ENCODE measurements around the gene RSPH9.

The RSPH9 gene

DNA sequence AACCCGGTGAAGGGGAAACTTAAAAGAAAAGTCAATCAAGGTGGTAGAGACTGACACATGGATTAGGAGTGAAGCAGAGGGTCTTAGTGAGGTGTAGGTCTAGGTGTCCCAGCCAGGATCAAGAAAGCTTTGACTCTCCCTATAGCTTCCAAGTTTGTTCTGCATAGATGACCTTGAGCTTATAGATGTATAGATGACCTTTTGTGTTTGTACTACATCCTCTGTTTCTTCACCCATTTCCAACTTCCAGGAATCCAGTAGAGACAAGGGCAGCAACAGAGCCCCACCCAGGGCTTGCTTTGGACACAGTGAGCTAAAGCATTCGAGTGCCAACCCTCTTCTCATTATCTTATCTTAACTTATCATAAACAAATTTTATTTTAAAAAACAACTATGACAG is 44.6 kb downstream of the RSPH9 start:
- Histone ChIP-seq H3K4me3 (ENCODE audit: low read length) (no peak overlapping the region), H3K4ac (ENCODE audit: low read depth, low read length) (no peak overlapping the region), H3K27me3 (ENCODE audit: insufficient read depth, low read length, poor library complexity) (no peaks in the 10 kb centered on the region), H4K5ac (ENCODE audit: low read length) (no peak overlapping the region), H3K9ac (ENCODE audit: low read length) (no peak overlapping the region), H3K27ac (ENCODE audit: low read depth, low read length) (no peak overlapping the region), H3K56ac (ENCODE audit: low read length) (no peak overlapping the region), H3K4me1 (ENCODE audit: control insufficient read depth, low read depth, low read length) (peaks cover 9% of the 10 kb centered on the region), H3K79me2 (ENCODE audit: control insufficient read depth, insufficient read depth, low read length) (peaks cover 26% of the 10 kb centered on the region), H3K18ac (ENCODE audit: low read length) (no peak overlapping the region), H3K23ac (ENCODE audit: low read length) (no peak overlapping the region), H3K36me3 (ENCODE audit: control insufficient read depth, insufficient read depth, low read length) (no peaks in the 10 kb centered on the region), H2BK120ac (ENCODE audit: low read depth, low read length) (no peak overlapping the region), H2AK5ac (ENCODE audit: low read length) (no peak overlapping the region), H2BK15ac (replicated peaks; ENCODE audit: low read depth) (no peak overlapping the region), H3K79me1 (ENCODE audit: low read length) (peaks cover 13% of the 10 kb centered on the region), H2BK5ac (ENCODE audit: low read length) (no peak overlapping the region), H4K8ac (ENCODE audit: low read depth, low read length) (no peak overlapping the region), H3K4me2 (ENCODE audit: low read length) (no peak overlapping the region)
- no peak for DNase-seq
- no CpG with 5 or more reads among the region's 2 CpGs for WGBS (ENCODE audit: extremely low coverage, insufficient coverage, low lambda C conversion rate)

DNA sequence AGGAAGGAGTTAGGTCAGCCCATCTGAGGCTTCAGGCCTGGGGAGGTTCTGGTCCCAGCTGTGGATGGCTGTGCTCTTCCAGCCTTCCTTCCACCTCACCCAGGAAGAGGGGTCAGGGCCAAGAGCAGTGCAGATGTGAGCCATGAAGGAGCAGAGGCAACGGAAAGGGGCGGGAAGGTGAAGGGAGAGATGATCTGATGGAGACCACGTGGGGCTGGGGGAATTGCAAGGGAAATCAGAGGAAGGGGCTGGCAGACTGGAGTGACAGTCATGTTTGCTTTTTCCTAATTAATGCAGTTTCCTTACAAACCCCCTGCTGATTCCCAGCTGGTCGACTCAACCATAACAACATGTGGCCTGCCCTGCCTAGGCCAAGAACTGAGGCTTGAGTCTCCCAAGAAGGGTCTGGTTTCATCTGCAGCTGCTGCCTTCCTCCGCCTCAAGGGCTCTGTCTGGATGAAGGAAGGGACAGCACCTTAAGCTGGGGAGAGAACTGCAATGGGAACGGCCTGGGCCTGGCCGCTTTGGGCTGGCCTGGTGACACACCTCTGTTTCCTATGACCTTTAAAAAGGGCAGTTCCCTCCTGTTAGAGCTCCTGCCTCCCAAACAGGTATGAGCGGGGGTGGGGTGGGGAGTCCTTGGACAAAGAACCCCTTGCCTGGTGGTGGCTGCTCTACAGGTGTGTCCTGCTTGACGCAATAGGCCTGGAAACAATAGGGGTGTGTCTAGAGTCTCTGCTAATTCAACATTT is 50.6 kb downstream of the RSPH9 start:
- Histone ChIP-seq H2BK15ac (replicated peaks; ENCODE audit: low read depth) (no peak overlapping the region), H3K27me3 (ENCODE audit: insufficient read depth, low read length, poor library complexity) (no peaks in the 10 kb centered on the region), H2BK120ac (ENCODE audit: low read depth, low read length) (no peak overlapping the region), H3K56ac (ENCODE audit: low read length) (peak overlapping the region; percentile 81), H3K9ac (ENCODE audit: low read length) (peak overlapping the region; percentile 14), H3K4ac (ENCODE audit: low read depth, low read length) (no peak overlapping the region), H3K18ac (ENCODE audit: low read length) (no peak overlapping the region), H3K36me3 (ENCODE audit: control insufficient read depth, insufficient read depth, low read length) (no peaks in the 10 kb centered on the region), H3K79me1 (ENCODE audit: low read length) (no peaks in the 10 kb centered on the region), H2AK5ac (ENCODE audit: low read length) (no peak overlapping the region), H3K27ac (ENCODE audit: low read depth, low read length) (no peak overlapping the region), H3K4me3 (ENCODE audit: low read length) (no peak overlapping the region), H3K4me2 (ENCODE audit: low read length) (no peak overlapping the region), H3K4me1 (ENCODE audit: control insufficient read depth, low read depth, low read length) (peaks cover 20% of the 10 kb centered on the region), H4K8ac (ENCODE audit: low read depth, low read length) (no peak overlapping the region), H4K5ac (ENCODE audit: low read length) (peak overlapping the region; percentile 64), H3K79me2 (ENCODE audit: control insufficient read depth, insufficient read depth, low read length) (no peaks in the 10 kb centered on the region), H3K23ac (ENCODE audit: low read length) (no peak overlapping the region), H2BK5ac (ENCODE audit: low read length) (no peak overlapping the region)
- DNase-seq = peak; percentile 50
- WGBS (ENCODE audit: extremely low coverage, insufficient coverage, low lambda C conversion rate) = no CpG with 5 or more reads among the region's 9 CpGs

DNA sequence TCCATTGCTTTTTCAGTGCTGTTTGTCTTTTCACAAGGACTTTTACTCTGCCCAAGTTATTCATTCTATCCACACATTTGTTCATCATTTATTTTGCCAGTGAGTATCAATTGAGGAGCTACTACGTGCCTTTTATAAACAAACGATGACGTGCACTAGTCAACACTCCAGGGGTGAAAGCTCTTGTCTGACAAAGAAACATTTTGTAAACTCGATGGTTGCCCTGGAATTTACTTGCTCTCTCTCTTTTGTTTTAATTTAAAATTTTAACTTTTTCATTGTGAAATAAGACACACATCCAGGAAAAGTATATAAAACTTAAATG is 51.1 kb downstream of the RSPH9 start:
- H3K23ac ChIP-seq (ENCODE audit: low read length) = no peak overlapping the region
- H4K8ac ChIP-seq (ENCODE audit: low read depth, low read length) = no peak overlapping the region
- H3K4ac ChIP-seq (ENCODE audit: low read depth, low read length) = no peak overlapping the region
- no peak overlapping the region for H2BK120ac ChIP-seq (ENCODE audit: low read depth, low read length)
- no peak overlapping the region for H2BK5ac ChIP-seq (ENCODE audit: low read length)
- H3K4me2 ChIP-seq (ENCODE audit: low read length) = no peak overlapping the region
- no peak overlapping the region for H3K9ac ChIP-seq (ENCODE audit: low read length)
- no peak overlapping the region for H2BK15ac ChIP-seq (replicated peaks; ENCODE audit: low read depth)
- H3K27ac ChIP-seq (ENCODE audit: low read depth, low read length) = no peak overlapping the region
- H3K4me1 ChIP-seq (ENCODE audit: control insufficient read depth, low read depth, low read length) = peaks cover 20% of the 10 kb centered on the region
- no peaks in the 10 kb centered on the region for H3K27me3 ChIP-seq (ENCODE audit: insufficient read depth, low read length, poor library complexity)
- H2AK5ac ChIP-seq (ENCODE audit: low read length) = no peak overlapping the region
- DNase-seq = no peak
- H4K5ac ChIP-seq (ENCODE audit: low read length) = no peak overlapping the region
- no peak overlapping the region for H3K18ac ChIP-seq (ENCODE audit: low read length)
- no CpG with 5 or more reads among the region's 4 CpGs for WGBS (ENCODE audit: extremely low coverage, insufficient coverage, low lambda C conversion rate)
- no peaks in the 10 kb centered on the region for H3K79me2 ChIP-seq (ENCODE audit: control insufficient read depth, insufficient read depth, low read length)
- no peak overlapping the region for H3K4me3 ChIP-seq (ENCODE audit: low read length)
- H3K36me3 ChIP-seq (ENCODE audit: control insufficient read depth, insufficient read depth, low read length) = no peaks in the 10 kb centered on the region
- no peaks in the 10 kb centered on the region for H3K79me1 ChIP-seq (ENCODE audit: low read length)
- no peak overlapping the region for H3K56ac ChIP-seq (ENCODE audit: low read length)

DNA sequence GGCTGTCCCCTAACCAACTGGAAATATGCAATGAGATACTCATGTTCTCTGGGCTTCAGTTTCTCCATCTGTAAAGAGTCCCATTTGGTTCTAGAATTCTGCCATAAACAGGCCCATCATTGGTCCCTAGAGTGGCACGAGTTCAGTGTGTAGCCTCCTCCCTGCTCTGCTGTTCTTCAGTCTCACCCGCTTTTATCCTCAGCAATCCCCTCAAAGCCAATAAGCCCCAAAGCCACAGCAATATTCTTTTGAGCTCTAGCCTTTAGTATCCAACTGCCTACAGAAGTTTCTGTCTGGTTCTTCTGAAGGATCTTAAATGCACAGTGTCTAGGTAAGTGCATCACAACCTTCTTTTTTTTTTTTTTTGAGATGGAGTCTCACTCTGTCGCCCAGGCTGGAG is 52.6 kb downstream of the RSPH9 start:
- Histone ChIP-seq H3K36me3 (ENCODE audit: control insufficient read depth, insufficient read depth, low read length) (no peaks in the 10 kb centered on the region), H3K9ac (ENCODE audit: low read length) (no peak overlapping the region), H3K4ac (ENCODE audit: low read depth, low read length) (no peak overlapping the region), H2BK120ac (ENCODE audit: low read depth, low read length) (no peak overlapping the region), H4K5ac (ENCODE audit: low read length) (no peak overlapping the region), H3K79me2 (ENCODE audit: control insufficient read depth, insufficient read depth, low read length) (no peaks in the 10 kb centered on the region), H2BK5ac (ENCODE audit: low read length) (no peak overlapping the region), H3K27ac (ENCODE audit: low read depth, low read length) (no peak overlapping the region), H4K8ac (ENCODE audit: low read depth, low read length) (no peak overlapping the region), H3K23ac (ENCODE audit: low read length) (no peak overlapping the region), H3K4me3 (ENCODE audit: low read length) (no peak overlapping the region), H3K56ac (ENCODE audit: low read length) (no peak overlapping the region), H2BK15ac (replicated peaks; ENCODE audit: low read depth) (no peak overlapping the region), H3K27me3 (ENCODE audit: insufficient read depth, low read length, poor library complexity) (no peaks in the 10 kb centered on the region), H3K4me2 (ENCODE audit: low read length) (no peak overlapping the region), H3K79me1 (ENCODE audit: low read length) (no peaks in the 10 kb centered on the region), H3K4me1 (ENCODE audit: control insufficient read depth, low read depth, low read length) (peaks cover 24% of the 10 kb centered on the region), H2AK5ac (ENCODE audit: low read length) (no peak overlapping the region), H3K18ac (ENCODE audit: low read length) (no peak overlapping the region)
- no CpG with 5 or more reads among the region's 3 CpGs for WGBS (ENCODE audit: extremely low coverage, insufficient coverage, low lambda C conversion rate)
- no peak for DNase-seq

DNA sequence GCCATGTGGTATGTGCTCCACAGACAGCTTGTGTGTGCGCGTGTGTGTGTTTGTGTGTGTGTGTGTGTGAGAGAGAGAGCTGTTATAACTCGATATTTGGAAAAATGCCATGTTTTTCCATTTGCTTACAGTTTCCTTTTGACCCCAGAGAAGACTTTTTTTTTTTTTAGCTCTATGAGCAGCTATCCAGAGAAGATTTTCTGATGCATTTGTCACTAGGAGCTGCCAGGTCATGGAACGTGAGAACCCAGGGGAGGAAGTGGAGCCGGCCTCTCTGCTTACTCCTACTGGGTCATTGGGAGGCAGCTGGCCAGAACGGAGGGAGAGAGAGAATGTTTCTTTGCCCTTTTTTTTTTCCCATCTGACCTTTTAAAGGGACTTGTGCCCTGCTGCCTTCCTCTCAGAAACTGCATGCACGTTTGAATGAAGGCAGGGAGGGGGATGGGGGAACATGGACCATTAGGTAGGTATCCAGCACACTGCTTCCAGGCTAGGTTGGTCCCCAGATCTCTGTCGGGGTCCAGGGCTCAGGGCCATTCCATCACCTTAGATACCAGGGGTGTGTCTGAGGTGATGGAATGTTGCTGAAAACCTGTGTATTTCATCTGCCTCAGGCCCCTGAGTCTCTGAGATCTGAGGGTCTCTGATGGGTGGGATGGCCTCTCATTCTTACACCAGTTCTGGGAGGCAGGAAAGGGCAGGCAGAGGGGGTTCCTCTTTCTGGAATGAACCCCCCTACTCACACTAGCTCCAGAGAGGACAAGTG is 53.9 kb downstream of the RSPH9 start:
- Histone ChIP-seq H3K56ac (ENCODE audit: low read length) (peak overlapping the region; percentile 39), H2BK120ac (ENCODE audit: low read depth, low read length) (no peak overlapping the region), H3K9ac (ENCODE audit: low read length) (peak overlapping the region; percentile 8), H2BK15ac (replicated peaks; ENCODE audit: low read depth) (no peak overlapping the region), H3K79me1 (ENCODE audit: low read length) (no peaks in the 10 kb centered on the region), H2BK5ac (ENCODE audit: low read length) (no peak overlapping the region), H4K5ac (ENCODE audit: low read length) (no peak overlapping the region), H3K36me3 (ENCODE audit: control insufficient read depth, insufficient read depth, low read length) (no peaks in the 10 kb centered on the region), H3K23ac (ENCODE audit: low read length) (no peak overlapping the region), H3K4me2 (ENCODE audit: low read length) (no peak overlapping the region), H3K4me1 (ENCODE audit: control insufficient read depth, low read depth, low read length) (peaks cover 27% of the 10 kb centered on the region), H3K27me3 (ENCODE audit: insufficient read depth, low read length, poor library complexity) (no peaks in the 10 kb centered on the region), H3K79me2 (ENCODE audit: control insufficient read depth, insufficient read depth, low read length) (no peaks in the 10 kb centered on the region), H3K4ac (ENCODE audit: low read depth, low read length) (no peak overlapping the region), H3K27ac (ENCODE audit: low read depth, low read length) (no peak overlapping the region), H3K4me3 (ENCODE audit: low read length) (no peak overlapping the region), H2AK5ac (ENCODE audit: low read length) (no peak overlapping the region), H3K18ac (ENCODE audit: low read length) (no peak overlapping the region), H4K8ac (ENCODE audit: low read depth, low read length) (no peak overlapping the region)
- peak; percentile 34 for DNase-seq
- WGBS (ENCODE audit: extremely low coverage, insufficient coverage, low lambda C conversion rate) = no CpG with 5 or more reads among the region's 8 CpGs

Data from mesendoderm (in vitro differentiated cells).